HG03521 (cell line): ENCODE data around the gene MMP28.

Experiments used
- ATAC-seq: cut with Tn5 transposase; IDR thresholded peaks from one replicate; pipeline ENCODE4 v1.9.1; 2021; ENCODE audit warnings: mild to moderate bottlenecking, moderate library complexity; ENCODE audit not compliant: unreplicated experiment

MMP28 gene

GRCh38 chr17:35795007-35795870 lies at the start of gene MMP28:
MMP28 (minus strand) TSS chr17:35795641; CDS start chr17:35795377, 264 bp downstream.
- ATAC-seq = no peak

GRCh38 chr17:35844547-35844946 lies 49.1 kb upstream of the MMP28 start:
- no peak for ATAC-seq

DNA sequence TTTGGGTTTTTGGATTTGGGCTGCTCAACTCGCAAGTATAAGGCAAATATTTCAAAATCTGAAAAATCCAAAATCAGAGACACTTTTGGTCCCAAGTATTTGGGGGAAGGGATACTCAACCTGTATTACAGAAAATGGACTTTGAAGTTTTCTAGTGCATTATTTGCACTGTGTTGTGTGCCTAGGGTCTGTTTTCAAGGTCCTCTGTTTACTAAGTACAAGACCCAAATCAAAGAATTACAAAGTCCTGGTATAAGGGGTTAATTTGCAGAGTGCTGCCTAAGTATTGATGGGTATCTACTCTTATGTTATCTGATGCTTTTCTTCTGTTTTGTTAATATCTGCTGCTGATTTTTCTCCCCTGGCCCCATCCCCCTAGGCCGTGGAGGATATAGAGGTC lies 48.3 kb upstream of the MMP28 start:
- no peak for ATAC-seq

GRCh38 chr17:35842239-35842638 lies 46.8 kb upstream of the MMP28 start:
- ATAC-seq = no peak

- ATAC-seq = no peak
These were observed 46.1 kb upstream of the MMP28 start for GRCh38 chr17:35841505-35841904.

- no peak for ATAC-seq
These were observed 45.7 kb upstream of the MMP28 start for GRCh38 chr17:35841101-35841500.

- no peak for ATAC-seq
These were observed 29.8 kb upstream of the MMP28 start for GRCh38 chr17:35825206-35825605.

DNA sequence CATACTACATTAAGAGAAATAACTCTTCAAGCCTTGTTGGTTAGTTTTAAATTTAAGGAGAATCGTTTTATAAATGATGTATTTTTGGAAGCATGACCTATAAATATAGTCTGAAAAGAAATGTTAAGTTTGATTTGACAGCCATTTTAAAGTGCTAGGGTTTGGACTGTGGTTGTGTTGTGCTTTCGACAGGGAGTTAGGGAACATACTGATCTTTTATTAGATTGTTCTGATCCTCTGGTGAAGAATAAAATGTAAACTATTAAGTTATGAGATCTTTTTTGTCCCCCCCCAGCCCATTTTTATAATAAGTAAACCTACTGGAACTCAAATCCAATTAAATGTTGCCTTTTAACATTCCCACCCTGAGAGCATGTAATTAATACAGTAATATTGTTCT lies 25.9 kb upstream of the MMP28 start:
- no peak for ATAC-seq

DNA sequence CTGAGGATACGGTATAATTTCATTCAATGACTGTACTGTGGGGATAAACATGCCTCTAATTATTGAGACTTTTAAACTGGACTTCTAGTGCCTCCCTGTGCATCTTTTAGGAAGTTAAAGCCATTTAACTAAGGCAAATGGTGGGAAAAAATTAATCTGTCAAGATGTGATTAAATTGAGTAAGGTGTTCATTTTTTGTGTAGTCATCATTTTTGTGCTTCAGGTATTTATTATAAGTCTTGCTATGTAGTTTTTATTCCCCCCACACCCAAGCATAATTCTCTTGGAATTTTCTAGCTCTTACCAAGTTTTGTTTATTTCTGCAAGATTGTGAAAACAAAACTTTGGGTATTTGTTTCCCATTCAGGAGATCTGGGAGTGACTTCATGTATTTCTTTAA lies 24.0 kb upstream of the MMP28 start:
- no peak for ATAC-seq

- no peak for ATAC-seq
These were observed 21.8 kb upstream of the MMP28 start for GRCh38 chr17:35817196-35817595.

DNA sequence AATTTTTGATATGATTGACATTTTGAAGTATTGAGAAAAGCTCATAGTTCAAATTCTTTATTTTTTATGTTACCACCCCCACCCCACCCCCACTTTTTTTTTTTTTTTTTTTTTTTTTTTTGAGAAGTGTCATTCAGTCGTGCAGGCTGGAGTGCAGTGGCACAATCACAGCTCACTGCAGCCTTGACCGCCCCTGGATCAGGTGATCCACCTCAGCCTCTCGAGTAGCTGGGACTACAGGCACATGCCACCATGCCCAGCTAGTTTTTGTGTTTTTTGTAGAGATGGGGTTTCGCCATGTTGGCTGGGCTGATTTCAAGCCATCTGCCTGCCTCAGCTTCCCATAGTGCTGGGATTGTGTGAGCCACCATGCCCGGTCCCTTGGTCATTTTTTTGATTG lies 21.3 kb upstream of the MMP28 start:
- no peak for ATAC-seq

- ATAC-seq = no peak
These were observed 17.0 kb upstream of the MMP28 start for GRCh38 chr17:35812456-35812855.

DNA sequence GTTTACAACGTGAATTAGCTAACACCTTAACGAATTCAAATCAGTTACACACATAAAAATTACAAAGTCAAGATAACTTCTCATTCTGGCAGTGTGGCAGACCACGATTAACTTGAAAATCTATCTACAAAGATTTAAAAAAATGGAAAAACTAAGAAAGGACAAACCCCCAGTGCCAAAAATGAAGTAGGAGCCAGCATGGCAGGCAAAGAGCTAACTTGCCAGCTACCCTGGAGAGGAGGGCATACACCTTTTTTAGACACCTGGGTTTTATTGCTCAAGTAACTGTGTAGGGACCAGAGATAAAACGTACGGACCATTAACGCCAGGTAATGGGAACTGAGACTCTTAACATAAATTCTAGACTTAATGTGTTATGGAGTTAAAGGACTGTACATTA lies 16.3 kb upstream of the MMP28 start:
- ATAC-seq = no peak

DNA sequence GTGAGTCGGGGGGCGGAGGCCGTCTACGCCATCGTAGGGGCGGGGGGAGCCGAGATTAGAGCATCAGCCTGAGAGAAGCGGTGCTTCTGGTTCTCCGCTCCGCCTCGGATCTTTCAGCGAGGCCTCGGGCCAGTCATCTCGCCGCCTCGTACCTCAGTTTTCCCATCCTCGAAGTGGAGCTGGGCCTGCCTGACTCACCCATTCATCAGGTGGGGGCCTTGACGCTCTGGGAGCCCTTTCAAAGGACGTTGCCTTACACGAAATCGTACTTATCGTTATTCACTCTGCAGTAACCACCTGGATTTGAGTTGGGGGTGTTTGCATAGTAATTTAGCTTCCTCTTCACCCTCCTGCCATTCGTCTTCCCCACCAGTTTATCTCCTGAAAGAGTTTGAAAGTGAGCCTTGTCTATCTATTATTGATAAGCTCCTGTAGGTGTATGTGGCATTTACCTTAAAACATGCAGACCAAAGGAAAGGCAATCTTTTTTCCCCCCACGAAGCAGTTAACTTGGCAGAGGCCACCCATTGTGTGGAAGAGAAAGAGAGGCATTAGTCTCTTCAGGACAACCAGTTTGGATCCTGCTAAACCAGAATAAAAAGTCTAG lies 14.5 kb upstream of the MMP28 start:
- ATAC-seq = no peak

- ATAC-seq = peak; percentile 92
These were observed 13.8 kb upstream of the MMP28 start, which contains the start of gene TAF15 for GRCh38 chr17:35808962-35809854. TAF15 (plus strand) TSS chr17:35809484; CDS start chr17:35809570, 86 bp downstream.

- no peak for ATAC-seq
These were observed 13.0 kb upstream of the MMP28 start for GRCh38 chr17:35808240-35808961.

- no peak for ATAC-seq
These were observed 12.1 kb upstream of the MMP28 start for GRCh38 chr17:35807371-35808144.

- no peak for ATAC-seq
These were observed 9.3 kb upstream of the MMP28 start for GRCh38 chr17:35804658-35805192.

GRCh38 chr17:35801583-35802224 lies 6.3 kb upstream of the MMP28 start:
- ATAC-seq = no peak
